SK-N-SH (cell line): ENCODE results near the gene WHAMM.
"Not testable (repeated sequence)": the region's sequence is repeated elsewhere in the genome, so short reads cannot be mapped to it uniquely, and the experiment has no call there.

Source experiments
- FOSL2 ChIP-seq: IDR thresholded peaks from 2 replicates; pipeline ENCODE4 v1.4.0; 2012; ENCODE audit warnings: low read depth, mild to moderate bottlenecking, moderate library complexity, borderline replicate concordance
- FOXM1 ChIP-seq: IDR thresholded peaks from 2 replicates; pipeline ENCODE4 v1.4.0; 2012; ENCODE audit warnings: low read depth, mild to moderate bottlenecking
- GATA2 ChIP-seq: sonication (generic); formaldehyde crosslinking; IDR thresholded peaks from 2 replicates; pipeline ENCODE4 v1.5.0; 2020; ENCODE audit warnings: mild to moderate bottlenecking, missing genetic modification reagents
- NRF1 ChIP-seq: IDR thresholded peaks from 2 replicates; pipeline ENCODE4 v1.6.1; 2012; ENCODE audit warnings: low read depth, mild to moderate bottlenecking, low read length
- POLR2AphosphoS5 ChIP-seq: IDR thresholded peaks from 2 replicates; pipeline ENCODE4 v1.6.1; 2012; ENCODE audit warnings: low read depth, low read length
- TF ChIP-seq, protein P1 (sequence below): fragments of 200-600 bp; sonication (generic); IDR thresholded peaks from 2 replicates; pipeline ENCODE4 v1.6.1; 2017; ENCODE audit warnings: antibody characterized with exemption, mild to moderate bottlenecking, moderate library complexity
- TF ChIP-seq, protein P2 (sequence below): IDR thresholded peaks from 2 replicates; pipeline ENCODE4 v1.4.0; 2012; ENCODE audit warnings: low read depth

- TF ChIP-seq, protein P1, sequence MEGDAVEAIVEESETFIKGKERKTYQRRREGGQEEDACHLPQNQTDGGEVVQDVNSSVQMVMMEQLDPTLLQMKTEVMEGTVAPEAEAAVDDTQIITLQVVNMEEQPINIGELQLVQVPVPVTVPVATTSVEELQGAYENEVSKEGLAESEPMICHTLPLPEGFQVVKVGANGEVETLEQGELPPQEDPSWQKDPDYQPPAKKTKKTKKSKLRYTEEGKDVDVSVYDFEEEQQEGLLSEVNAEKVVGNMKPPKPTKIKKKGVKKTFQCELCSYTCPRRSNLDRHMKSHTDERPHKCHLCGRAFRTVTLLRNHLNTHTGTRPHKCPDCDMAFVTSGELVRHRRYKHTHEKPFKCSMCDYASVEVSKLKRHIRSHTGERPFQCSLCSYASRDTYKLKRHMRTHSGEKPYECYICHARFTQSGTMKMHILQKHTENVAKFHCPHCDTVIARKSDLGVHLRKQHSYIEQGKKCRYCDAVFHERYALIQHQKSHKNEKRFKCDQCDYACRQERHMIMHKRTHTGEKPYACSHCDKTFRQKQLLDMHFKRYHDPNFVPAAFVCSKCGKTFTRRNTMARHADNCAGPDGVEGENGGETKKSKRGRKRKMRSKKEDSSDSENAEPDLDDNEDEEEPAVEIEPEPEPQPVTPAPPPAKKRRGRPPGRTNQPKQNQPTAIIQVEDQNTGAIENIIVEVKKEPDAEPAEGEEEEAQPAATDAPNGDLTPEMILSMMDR: not testable (repeated sequence)
- TF ChIP-seq GATA2 (CRISPR knock-in tag); POLR2AphosphoS5; FOSL2; NRF1; FOXM1: not testable (repeated sequence)
- TF ChIP-seq, protein P2, sequence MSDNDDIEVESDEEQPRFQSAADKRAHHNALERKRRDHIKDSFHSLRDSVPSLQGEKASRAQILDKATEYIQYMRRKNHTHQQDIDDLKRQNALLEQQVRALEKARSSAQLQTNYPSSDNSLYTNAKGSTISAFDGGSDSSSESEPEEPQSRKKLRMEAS: not testable (repeated sequence)
Observed at GRCh38 chr15:82865581-82865980, 56.2 kb downstream of the WHAMM start.
